Neural crest cell (in vitro differentiated cells): ENCODE measurements around the gene PCDH1. TPM values are rescaled to one million over a fixed set of nuclear protein-coding genes. Genes with fewer than 3 reads are reported as not detected.

Source experiments
- DNase-seq: peaks from one replicate; pipeline ENCODE4 v3.0.0; 2021; ENCODE audit warnings: low read depth, mixed read lengths, low spot score
- H3K27ac Mint-ChIP-seq: one replicate; pipeline ENCODE4 v1.8.0; 2021; ENCODE audit warnings: mild to moderate bottlenecking, mixed read lengths; ENCODE audit not compliant: unreplicated experiment
- H3K27me3 Mint-ChIP-seq: 2 replicates; pipeline ENCODE4 v1.8.0; 2021; ENCODE audit warnings: low read depth, mild to moderate bottlenecking, mixed read lengths
- H3K36me3 Mint-ChIP-seq: 2 replicates; pipeline ENCODE4 v1.8.0; 2021; ENCODE audit warnings: low read depth, mild to moderate bottlenecking, mixed read lengths
- H3K4me1 Mint-ChIP-seq: 2 replicates; pipeline ENCODE4 v1.8.0; 2021; ENCODE audit warnings: mixed read lengths
- H3K4me3 Mint-ChIP-seq: one replicate; pipeline ENCODE4 v1.8.0; 2021; ENCODE audit warnings: mild to moderate bottlenecking, mixed read lengths
- H3K9me3 Mint-ChIP-seq: 2 replicates; pipeline ENCODE4 v1.8.0; 2021; ENCODE audit warnings: mixed read lengths
- CTCF ChIP-seq: fragments of 200-600 bp; sonication (generic); conservative IDR thresholded peaks from 2 replicates; pipeline ENCODE4 v1.5.0; 2021; ENCODE audit warnings: antibody characterized with exemption, mild to moderate bottlenecking
- total RNA-seq: library from RNA; stranded (reverse); gene quantifications from 2 replicates; pipeline ENCODE4 v1.2.1, GENCODE V29; 2021

PCDH1 gene
- total RNA-seq, 1 donor from 2014 or later, result 17.3 TPM

GRCh38 chr5:141867139-141867538 lies 11.1 kb downstream of the PCDH1 start:
- Mint-ChIP-seq H3K36me3 (peaks cover 9% of the 10 kb centered on the region), H3K9me3 (no peaks in the 10 kb centered on the region), H3K4me1 (peaks cover 20% of the 10 kb centered on the region), H3K27me3 (no peaks in the 10 kb centered on the region), H3K4me3 (no peak overlapping the region), H3K27ac (no peak overlapping the region)
- TF ChIP-seq CTCF, result no peak
- no peak for DNase-seq

DNA sequence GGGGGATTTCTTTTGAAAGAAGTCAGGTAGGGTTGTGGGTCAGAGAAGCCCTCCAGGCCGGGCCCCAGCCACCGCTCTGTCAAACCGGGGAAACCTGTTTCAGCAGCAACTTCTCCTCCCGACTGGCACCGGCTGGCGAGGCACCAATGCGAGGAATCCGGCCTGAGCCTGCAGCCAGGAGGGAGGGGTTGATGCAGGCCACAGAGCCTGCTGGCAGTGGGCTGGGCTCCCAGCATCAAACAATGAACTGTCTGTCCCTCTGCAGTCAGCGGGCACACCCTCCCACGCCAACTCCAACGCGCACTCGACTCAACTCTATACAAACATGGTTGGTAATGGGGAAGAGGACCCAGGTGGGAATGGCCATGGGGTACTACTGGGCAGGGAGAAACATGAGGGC lies 12.1 kb downstream of the PCDH1 start:
- H3K4me3 Mint-ChIP-seq, result no peak overlapping the region
- no peak for DNase-seq
- peaks cover 14% of the 10 kb centered on the region for H3K36me3 Mint-ChIP-seq
- peaks cover 16% of the 10 kb centered on the region for H3K4me1 Mint-ChIP-seq
- peak overlapping the region; percentile 83 for H3K27ac Mint-ChIP-seq
- no peak for TF ChIP-seq CTCF
- no peaks in the 10 kb centered on the region for H3K9me3 Mint-ChIP-seq
- H3K27me3 Mint-ChIP-seq, result no peaks in the 10 kb centered on the region

DNA sequence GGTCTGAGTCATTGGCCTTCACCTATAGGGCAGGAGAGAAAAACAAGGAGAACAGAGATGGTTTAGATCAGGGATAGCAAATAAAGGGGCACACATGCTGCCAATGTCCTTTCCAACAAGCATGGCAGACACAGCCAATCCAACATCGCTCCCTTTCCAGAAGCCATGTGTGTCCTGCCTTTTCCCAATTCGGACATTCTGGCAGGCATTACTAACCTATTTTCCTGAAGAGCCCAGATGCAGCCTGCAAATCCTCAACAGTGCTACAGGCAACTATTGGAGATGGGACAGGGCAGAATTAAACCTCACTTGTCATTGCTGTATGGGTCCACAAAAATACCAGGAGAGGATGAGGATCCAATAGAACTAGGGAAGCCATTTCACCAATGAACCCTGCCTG lies 12.8 kb downstream of the PCDH1 start:
- TF ChIP-seq CTCF, result no peak
- Mint-ChIP-seq H3K27ac (no peak overlapping the region), H3K27me3 (no peaks in the 10 kb centered on the region), H3K9me3 (no peaks in the 10 kb centered on the region), H3K4me3 (no peak overlapping the region), H3K4me1 (peaks cover 9% of the 10 kb centered on the region), H3K36me3 (peaks cover 15% of the 10 kb centered on the region)
- DNase-seq, result no peak

DNA sequence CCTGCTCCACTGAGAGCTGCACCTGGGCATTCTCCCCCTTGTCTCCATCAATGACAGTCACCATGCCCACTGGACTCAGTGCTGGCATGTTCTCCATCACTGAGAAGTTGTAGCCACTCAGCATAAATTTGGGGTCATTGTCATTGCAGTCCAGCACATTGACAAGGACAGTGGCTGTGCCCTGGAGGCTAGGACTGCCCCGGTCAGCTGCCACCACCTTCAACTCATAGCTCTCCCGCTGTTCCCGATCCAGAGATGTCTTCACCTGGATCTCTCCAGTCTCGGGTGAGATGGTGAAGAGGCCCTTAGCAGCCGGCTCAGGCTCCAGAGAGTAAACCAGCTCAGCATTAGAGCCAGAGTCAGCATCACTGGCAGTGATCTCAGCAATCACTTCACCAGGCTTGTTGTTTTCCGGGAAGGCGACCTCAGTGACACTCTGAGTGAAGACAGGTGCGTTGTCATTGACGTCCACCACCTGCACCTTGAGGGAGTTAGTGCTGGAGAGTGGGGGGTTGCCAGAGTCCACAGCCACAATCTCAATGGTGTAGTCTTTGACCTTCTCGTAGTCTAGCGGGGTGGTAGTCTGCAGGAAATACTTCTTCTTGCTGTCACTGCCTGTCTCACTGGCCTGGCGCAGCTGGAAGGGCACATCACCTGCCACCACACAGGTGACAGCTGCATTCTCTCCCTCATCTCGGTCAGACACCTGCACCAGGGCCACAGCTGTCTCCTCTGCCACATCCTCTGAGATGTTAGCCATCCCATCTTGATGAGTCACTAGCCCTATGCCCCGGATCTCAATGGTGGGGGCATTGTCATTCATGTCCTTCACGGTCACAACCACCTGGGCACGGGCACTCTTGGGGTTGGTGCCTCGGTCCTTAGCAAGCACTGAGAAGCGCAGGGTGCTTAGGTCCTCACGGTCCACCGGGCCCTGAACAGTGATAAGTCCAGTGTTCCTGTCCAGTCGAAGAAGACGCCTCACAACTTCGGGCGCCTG lies 13.5 kb downstream of the PCDH1 start:
- H3K27me3 Mint-ChIP-seq, result no peaks in the 10 kb centered on the region

GRCh38 chr5:141863569-141864178 lies 14.5 kb downstream of the PCDH1 start:
- Mint-ChIP-seq H3K9me3 (no peaks in the 10 kb centered on the region), H3K27me3 (no peaks in the 10 kb centered on the region), H3K27ac (no peak overlapping the region), H3K36me3 (peaks cover 15% of the 10 kb centered on the region), H3K4me1 (peaks cover 7% of the 10 kb centered on the region), H3K4me3 (no peak overlapping the region)
- DNase-seq, result no peak
- no peak for TF ChIP-seq CTCF

More for the DNA sequence above, 13.5 kb downstream of the PCDH1 start:
- H3K36me3 Mint-ChIP-seq, result peaks cover 15% of the 10 kb centered on the region
- no peak for TF ChIP-seq CTCF
- H3K4me3 Mint-ChIP-seq, result no peak overlapping the region
- no peak overlapping the region for H3K27ac Mint-ChIP-seq
- H3K4me1 Mint-ChIP-seq, result peaks cover 7% of the 10 kb centered on the region
- no peaks in the 10 kb centered on the region for H3K9me3 Mint-ChIP-seq
- DNase-seq, result no peak
